Measurements from ENCODE around the gene JMJD8. TPM values are rescaled to one million over a fixed set of nuclear protein-coding genes. Genes with fewer than 3 reads are reported as not detected.

Gene JMJD8
- total RNA-seq, 4 donors from 2014 or later, result 45.6 to 56.1 (median 51.9) TPM

DNA sequence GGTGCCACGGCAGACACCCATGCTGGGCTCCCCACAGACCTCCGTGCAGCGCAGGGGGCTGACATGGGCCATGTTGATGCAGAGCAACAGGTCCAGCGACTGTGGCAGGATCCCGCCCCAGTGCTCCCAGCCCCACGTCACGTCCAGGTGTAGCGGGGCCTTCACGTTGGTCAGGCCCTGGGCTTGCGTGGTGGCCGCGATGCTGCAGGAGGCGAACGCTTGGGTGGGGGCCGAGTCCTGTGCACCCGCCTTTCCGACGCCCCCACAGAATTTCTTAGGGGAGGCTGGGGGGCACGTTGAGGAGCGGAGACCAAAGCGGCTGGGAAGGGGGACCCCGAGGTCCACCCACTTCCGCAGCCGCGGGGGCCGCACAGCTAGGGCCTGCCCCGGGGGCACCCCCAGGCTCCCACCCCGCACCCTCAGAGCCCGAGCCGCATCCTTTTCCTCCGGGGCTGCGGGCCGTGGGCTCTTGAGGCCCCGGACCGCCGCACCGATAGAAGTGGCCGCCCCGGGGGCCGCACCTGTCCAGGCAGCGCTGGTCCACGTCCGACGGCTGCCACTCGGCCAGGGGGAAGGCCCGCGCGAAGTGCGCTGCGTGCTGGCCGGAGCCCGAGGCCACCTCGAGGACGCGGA is 48.4 kb downstream of the JMJD8 start:
- peaks cover 0 to 13% (median 0%) of the 10 kb centered on the region in 3 donors for H3K36me3 ChIP-seq
- TF ChIP-seq CTCF (IDR thresholded peaks at IDR 0.05) (no peak), POLR2A (IDR thresholded peaks at IDR 0.05) (no peak)
- H3K4me3 ChIP-seq, result peak overlapping the region; percentile 60 to 96 (median 88)
- peaks cover 0 to 25% (median 15%) of the 10 kb centered on the region in 4 donors for H3K4me1 ChIP-seq
- H3K9me3 ChIP-seq, result no peaks in the 10 kb centered on the region
- H3K27me3 ChIP-seq, result no peaks in the 10 kb centered on the region
- no peak for DNase-seq
- H3K27ac ChIP-seq, result peak overlapping the region; percentile 87 to 98 (median 92)

DNA sequence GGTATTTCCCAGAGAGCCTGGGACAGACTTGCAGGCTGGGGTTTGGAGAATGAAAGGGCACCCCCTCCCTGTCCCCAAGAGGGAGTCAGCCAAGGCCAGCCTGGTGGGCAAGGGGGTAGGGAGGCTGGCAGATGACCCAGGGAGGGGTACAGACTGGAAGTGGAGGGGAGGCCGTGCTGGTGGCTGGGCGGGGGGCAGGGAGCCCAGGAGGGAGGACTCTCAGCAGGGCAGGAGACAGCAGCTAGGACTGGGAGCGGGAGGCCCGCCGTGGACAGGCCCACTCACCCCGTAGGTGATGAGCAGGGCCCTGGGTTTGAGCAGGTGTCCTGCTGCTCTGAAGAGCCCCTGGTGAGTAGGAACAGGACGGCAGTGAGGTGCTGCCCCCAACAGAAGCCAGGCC is 49.1 kb downstream of the JMJD8 start:
- H3K9me3 ChIP-seq, result no peaks in the 10 kb centered on the region
- TF ChIP-seq CTCF (IDR thresholded peaks at IDR 0.05) (no peak), POLR2A (IDR thresholded peaks at IDR 0.05) (no peak)
- H3K4me3 ChIP-seq, result peak overlapping the region in 2 of 4 donors; percentile 60 to 95
- H3K27ac ChIP-seq, result no peak overlapping the region
- peaks cover 0 to 31% (median 16%) of the 10 kb centered on the region in 4 donors for H3K4me1 ChIP-seq
- DNase-seq, result no peak
- H3K36me3 ChIP-seq, result peaks cover 0 to 13% (median 0%) of the 10 kb centered on the region in 3 donors
- no peaks in the 10 kb centered on the region for H3K27me3 ChIP-seq

DNA sequence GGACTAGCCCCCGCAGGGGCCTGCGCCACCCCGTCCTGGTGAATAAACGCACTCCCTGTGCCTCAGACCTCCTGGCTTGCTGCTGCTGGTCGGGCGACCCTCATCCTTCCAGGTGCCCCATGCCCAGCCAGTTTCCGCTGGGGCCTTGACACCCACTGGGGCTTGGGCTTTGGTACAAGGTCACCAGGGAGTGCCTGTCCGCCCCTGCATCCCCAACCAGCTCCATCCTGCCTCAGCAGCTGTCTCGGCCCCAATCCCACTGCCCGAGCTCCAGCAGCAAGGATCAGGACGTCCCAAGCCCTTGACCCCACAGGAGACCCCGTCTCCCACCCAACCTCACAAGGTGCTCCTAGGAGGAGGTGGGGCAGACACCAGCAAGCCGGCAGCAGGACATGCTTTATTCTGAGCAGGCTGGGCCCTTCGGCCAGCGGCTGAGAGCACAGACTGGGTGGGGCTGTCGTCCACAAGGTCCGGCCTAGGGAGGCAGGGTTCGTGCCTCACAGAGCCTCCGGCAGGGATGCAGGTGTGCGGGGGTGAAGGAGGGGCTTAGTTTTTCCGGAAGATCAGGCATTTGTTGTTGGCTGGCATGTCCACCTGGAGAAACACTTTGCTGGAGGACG is 50.0 kb downstream of the JMJD8 start:
- TF ChIP-seq CTCF (IDR thresholded peaks at IDR 0.05) (no peak), POLR2A (IDR thresholded peaks at IDR 0.05) (no peak)
- H3K36me3 ChIP-seq, result peaks cover 0 to 13% (median 0%) of the 10 kb centered on the region in 3 donors
- no peak overlapping the region for H3K4me3 ChIP-seq
- no peaks in the 10 kb centered on the region for H3K9me3 ChIP-seq
- no peak overlapping the region for H3K27ac ChIP-seq
- DNase-seq, result no peak
- peaks cover 0 to 38% (median 16%) of the 10 kb centered on the region in 4 donors for H3K4me1 ChIP-seq
- H3K27me3 ChIP-seq, result no peaks in the 10 kb centered on the region

GRCh38 chr16:633336-634050 is 50.6 kb downstream of the JMJD8 start:
- H3K4me3 ChIP-seq, result no peak overlapping the region
- H3K4me1 ChIP-seq, result peaks cover 0 to 38% (median 16%) of the 10 kb centered on the region in 4 donors
- TF ChIP-seq POLR2A (IDR thresholded peaks at IDR 0.05) (no peak), CTCF (IDR thresholded peaks at IDR 0.05) (no peak)
- no peaks in the 10 kb centered on the region for H3K27me3 ChIP-seq
- H3K27ac ChIP-seq, result no peak overlapping the region
- no peaks in the 10 kb centered on the region for H3K9me3 ChIP-seq
- H3K36me3 ChIP-seq, result peaks cover 0 to 20% (median 0%) of the 10 kb centered on the region in 3 donors
- DNase-seq, result no peak

DNA sequence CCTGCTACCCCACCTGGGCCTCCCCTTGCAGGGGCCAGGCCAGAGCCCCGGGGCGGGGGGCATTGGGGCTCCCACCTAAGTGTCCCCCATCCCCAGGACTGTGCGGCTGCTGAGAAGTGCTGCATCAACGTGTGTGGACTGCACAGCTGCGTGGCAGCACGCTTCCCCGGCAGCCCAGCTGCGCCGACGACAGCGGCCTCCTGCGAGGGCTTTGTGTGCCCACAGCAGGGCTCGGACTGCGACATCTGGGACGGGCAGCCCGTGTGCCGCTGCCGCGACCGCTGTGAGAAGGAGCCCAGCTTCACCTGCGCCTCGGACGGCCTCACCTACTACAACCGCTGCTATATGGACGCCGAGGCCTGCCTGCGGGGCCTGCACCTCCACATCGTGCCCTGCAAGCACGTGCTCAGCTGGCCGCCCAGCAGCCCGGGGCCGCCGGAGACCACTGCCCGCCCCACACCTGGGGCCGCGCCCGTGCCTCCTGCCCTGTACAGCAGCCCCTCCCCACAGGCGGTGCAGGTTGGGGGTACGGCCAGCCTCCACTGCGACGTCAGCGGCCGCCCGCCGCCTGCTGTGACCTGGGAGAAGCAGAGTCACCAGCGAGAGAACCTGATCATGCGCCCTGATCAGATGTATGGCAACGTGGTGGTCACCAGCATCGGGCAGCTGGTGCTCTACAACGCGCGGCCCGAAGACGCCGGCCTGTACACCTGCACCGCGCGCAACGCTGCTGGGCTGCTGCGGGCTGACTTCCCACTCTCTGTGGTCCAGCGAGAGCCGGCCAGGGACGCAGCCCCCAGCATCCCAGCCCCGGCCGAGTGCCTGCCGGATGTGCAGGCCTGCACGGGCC is 51.4 kb downstream of the JMJD8 start:
- H3K4me1 ChIP-seq, result peaks cover 0 to 36% (median 16%) of the 10 kb centered on the region in 4 donors
- H3K27ac ChIP-seq, result no peak overlapping the region
- peaks cover 0 to 28% (median 0%) of the 10 kb centered on the region in 3 donors for H3K36me3 ChIP-seq
- no peak for TF ChIP-seq CTCF (IDR thresholded peaks at IDR 0.05)
- TF ChIP-seq POLR2A (IDR thresholded peaks at IDR 0.05), result no peak
- no peak overlapping the region for H3K4me3 ChIP-seq
- no peaks in the 10 kb centered on the region for H3K9me3 ChIP-seq
- no peak for DNase-seq
- H3K27me3 ChIP-seq, result no peaks in the 10 kb centered on the region
